ENCODE data around the gene ADCY2. TPM values are rescaled to one million over a fixed set of nuclear protein-coding genes. Genes with fewer than 3 reads are reported as not detected.

The ADCY2 gene
- total RNA-seq, 6 experiments from 2014 or later: 0.93 TPM; not detected in 5

GRCh38 chr5:7686794-7687193, 290.9 kb downstream of the ADCY2 start:
- ATAC-seq: no peak
- no peaks in the 10 kb centered on the region for H3K36me3 ChIP-seq
- no peak overlapping the region for H3K4me3 ChIP-seq
- no peak for DNase-seq
- 0% methylated on average over 1 of the region's 1 CpG for WGBS (ENCODE audit: insufficient coverage, low coverage, low lambda C conversion rate, missing lambda C conversion rate)
- H3K27me3 ChIP-seq: no peaks in the 10 kb centered on the region
- H3K27ac ChIP-seq: no peak overlapping the region
- no peaks in the 10 kb centered on the region for H3K4me1 ChIP-seq
- TF ChIP-seq POLR2A (IDR thresholded peaks at IDR 0.05): no peak
- no peak for TF ChIP-seq CTCF (IDR thresholded peaks at IDR 0.05)
- H3K9me3 ChIP-seq: no peaks in the 10 kb centered on the region
- intact Hi-C loops (cut with DNase I): no loop called here

- 62% methylated on average over 8 of the region's 10 CpGs for WGBS (ENCODE audit: insufficient coverage, low coverage, low lambda C conversion rate, missing lambda C conversion rate)
- TF ChIP-seq CTCF (IDR thresholded peaks at IDR 0.05) (no peak), POLR2A (IDR thresholded peaks at IDR 0.05) (no peak)
- ATAC-seq (no peak), DNase-seq (no peak)
- Histone ChIP-seq H3K36me3 (no peaks in the 10 kb centered on the region), H3K4me3 (no peak overlapping the region), H3K4me1 (no peaks in the 10 kb centered on the region), H3K27ac (no peak overlapping the region), H3K27me3 (no peaks in the 10 kb centered on the region), H3K9me3 (no peaks in the 10 kb centered on the region)
- intact Hi-C loops (cut with DNase I): no loop called here
Observed at GRCh38 chr5:7690557-7690956, 294.6 kb downstream of the ADCY2 start.

GRCh38 chr5:7705261-7705660, 309.3 kb downstream of the ADCY2 start:
- Histone ChIP-seq H3K4me3 (no peak overlapping the region), H3K36me3 (no peaks in the 10 kb centered on the region), H3K27ac (no peak overlapping the region), H3K27me3 (no peaks in the 10 kb centered on the region), H3K9me3 (no peaks in the 10 kb centered on the region), H3K4me1 (no peaks in the 10 kb centered on the region)
- DNase-seq (no peak), ATAC-seq (no peak)
- intact Hi-C loops (cut with DNase I): no loop called here
- TF ChIP-seq POLR2A (IDR thresholded peaks at IDR 0.05) (no peak), CTCF (IDR thresholded peaks at IDR 0.05) (no peak)
- 23% methylated on average over 5 of the region's 5 CpGs for WGBS (ENCODE audit: insufficient coverage, low coverage, low lambda C conversion rate, missing lambda C conversion rate)

- DNase-seq (no peak), ATAC-seq (no peak)
- H3K27me3 ChIP-seq: no peaks in the 10 kb centered on the region
- no peaks in the 10 kb centered on the region for H3K36me3 ChIP-seq
- intact Hi-C loops (cut with DNase I): no loop called here
- H3K4me3 ChIP-seq: no peak overlapping the region
- WGBS (ENCODE audit: insufficient coverage, low coverage, low lambda C conversion rate, missing lambda C conversion rate): 60% methylated on average over 6 of the region's 6 CpGs
- H3K9me3 ChIP-seq: no peaks in the 10 kb centered on the region
- TF ChIP-seq CTCF (IDR thresholded peaks at IDR 0.05) (no peak), POLR2A (IDR thresholded peaks at IDR 0.05) (no peak)
- H3K4me1 ChIP-seq: no peaks in the 10 kb centered on the region
- H3K27ac ChIP-seq: no peak overlapping the region
Observed at GRCh38 chr5:7705736-7706135, 309.8 kb downstream of the ADCY2 start.

- no peak overlapping the region for H3K4me3 ChIP-seq
- H3K4me1 ChIP-seq: no peaks in the 10 kb centered on the region
- H3K27me3 ChIP-seq: no peaks in the 10 kb centered on the region
- H3K9me3 ChIP-seq: no peaks in the 10 kb centered on the region
- intact Hi-C loops (cut with DNase I): no loop called here
- no peak for DNase-seq
- no peak for TF ChIP-seq POLR2A (IDR thresholded peaks at IDR 0.05)
- no peak for TF ChIP-seq CTCF (IDR thresholded peaks at IDR 0.05)
- WGBS (ENCODE audit: insufficient coverage, low coverage, low lambda C conversion rate, missing lambda C conversion rate): 30% methylated on average over 4 of the region's 4 CpGs
- H3K27ac ChIP-seq: no peak overlapping the region
- no peak for ATAC-seq
- no peaks in the 10 kb centered on the region for H3K36me3 ChIP-seq
Observed at GRCh38 chr5:7706256-7706655, 310.3 kb downstream of the ADCY2 start.

Data from right lobe of liver (tissue), 6 donors.